Stimulated activated CD4-positive, alpha-beta T cell treated with anti-CD3 and anti-CD28 coated beads, TNF-alpha, amount 100 ng/mL, for 48 hours (primary cell): ENCODE results near the gene CLCN1.
"Not testable (repeated sequence)": the region's sequence is repeated elsewhere in the genome, so short reads cannot be mapped to it uniquely, and the experiment has no call there.

Source experiments
- DNase-seq, 3 donors: peaks; one replicate each; pipeline ENCODE4 v3.0.0-alpha.2; 2020; ENCODE audit warnings: low read depth in 3 of 3

CLCN1 gene

GRCh38 chr7:143384661-143385631, 69.0 kb downstream of the CLCN1 start:
- no peak for DNase-seq

DNA sequence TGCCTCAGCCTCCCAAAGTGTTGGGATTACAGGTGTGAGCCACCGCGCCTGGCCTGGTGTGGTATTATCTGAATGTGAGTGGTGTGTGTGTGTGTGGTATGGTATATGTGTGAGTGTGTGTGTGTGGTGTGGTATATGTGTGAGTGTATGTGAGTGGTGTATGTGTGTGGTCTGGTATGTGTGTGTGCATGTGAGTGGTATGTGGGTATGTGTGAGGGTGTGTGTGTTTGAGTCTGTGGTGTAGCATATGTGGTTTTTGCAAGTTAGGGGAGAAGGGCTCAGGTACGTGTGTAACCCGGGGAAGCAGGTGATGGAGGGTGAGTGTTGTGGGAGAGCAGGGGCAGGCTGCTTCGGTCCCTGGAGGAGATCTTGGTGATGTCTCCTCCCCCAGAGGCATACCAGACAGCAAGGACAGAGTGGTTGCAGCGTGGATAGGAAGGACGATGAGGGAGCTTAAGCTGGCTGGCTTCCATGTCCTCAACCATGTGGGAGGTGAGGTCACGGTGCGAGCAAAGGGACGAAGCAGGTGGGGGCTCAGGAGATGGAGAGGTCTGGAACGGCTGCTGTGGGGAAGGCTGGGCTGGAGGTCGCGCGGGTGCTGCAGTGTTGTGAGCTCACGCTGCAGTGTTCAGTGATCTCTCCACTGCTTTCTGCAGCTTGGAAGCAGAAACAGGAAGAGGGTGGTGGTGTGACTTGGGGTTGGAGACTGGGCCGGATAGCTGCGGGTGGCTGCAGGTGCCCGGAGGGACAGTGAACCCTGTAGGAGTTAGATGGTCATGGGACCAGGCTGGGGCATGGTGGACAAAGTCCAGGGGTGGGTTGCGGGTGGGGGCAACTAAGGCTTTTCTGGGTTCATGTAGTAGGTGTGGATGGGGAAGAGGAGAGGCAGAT, 70.2 kb downstream of the CLCN1 start:
- no peak for DNase-seq

DNA sequence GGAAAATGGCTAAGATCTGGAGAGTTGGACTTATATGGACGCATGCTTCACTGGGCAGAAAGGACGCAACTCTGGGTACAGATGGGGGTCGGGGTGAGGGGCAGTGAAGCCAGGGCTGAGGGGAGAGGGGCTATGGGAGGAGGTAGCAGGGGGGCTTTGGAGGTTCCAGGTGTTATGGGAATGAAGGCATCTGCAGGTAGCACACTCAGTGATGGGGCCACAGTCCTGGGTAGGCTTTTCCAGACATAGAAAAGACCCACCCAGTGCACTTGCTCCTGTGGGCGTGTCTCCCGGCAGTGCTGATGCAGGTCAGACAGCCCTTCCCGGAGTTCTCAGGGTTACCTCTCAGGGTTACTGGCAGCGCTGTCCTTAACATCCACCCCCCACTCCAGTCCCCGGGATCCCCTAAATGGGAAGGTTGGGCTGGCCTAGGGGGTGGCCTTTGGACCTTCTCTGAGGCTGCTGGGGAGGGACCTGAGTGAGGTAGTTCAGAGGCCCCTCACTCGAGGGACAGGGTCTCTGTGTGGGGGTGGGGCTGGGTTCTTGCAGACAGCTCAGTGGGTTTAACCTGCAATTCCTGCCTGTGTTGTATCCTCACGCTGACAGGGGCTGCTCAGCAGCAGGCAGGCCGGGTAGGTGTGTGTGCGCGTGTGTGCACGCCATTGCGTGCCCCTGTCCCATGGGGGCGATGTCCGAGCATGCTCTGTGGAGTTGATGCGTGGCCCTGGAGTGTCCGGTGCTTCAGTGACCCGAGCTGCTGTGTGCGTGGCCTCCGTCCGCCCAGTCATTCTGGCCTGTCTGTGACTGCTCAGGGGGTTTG, 71.5 kb downstream of the CLCN1 start:
- no peak for DNase-seq

GRCh38 chr7:143388051-143388450, 72.1 kb downstream of the CLCN1 start:
- no peak for DNase-seq

DNA sequence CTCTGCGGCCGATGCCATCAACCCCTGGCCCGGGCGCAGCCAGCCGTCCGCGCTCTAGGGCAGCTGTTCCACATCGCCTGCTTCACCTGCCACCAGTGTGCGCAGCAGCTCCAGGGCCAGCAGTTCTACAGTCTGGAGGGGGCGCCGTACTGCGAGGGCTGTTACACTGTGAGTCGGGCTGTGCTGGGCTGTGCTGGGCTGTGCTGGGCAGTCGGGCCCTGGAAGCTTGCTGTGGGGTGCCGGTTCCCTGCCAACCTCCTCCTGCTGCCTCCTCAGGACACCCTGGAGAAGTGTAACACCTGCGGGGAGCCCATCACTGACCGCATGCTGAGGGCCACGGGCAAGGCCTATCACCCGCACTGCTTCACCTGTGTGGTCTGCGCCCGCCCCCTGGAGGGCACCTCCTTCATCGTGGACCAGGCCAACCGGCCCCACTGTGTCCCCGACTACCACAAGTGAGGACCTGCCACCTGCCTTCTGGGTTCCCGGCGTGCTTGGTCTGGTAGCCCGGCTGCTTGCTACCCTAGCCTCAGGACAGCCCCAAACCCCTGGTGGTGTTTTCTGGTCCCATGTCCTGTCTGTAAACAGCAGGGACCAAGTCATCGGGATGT, 72.7 kb downstream of the CLCN1 start:
- no peak for DNase-seq

- DNase-seq, result no peak
Observed at GRCh38 chr7:143389316-143390103, 73.6 kb downstream of the CLCN1 start.

GRCh38 chr7:143390104-143390772, 74.3 kb downstream of the CLCN1 start:
- no peak for DNase-seq

GRCh38 chr7:143390773-143391317, 74.9 kb downstream of the CLCN1 start:
- no peak for DNase-seq

DNA sequence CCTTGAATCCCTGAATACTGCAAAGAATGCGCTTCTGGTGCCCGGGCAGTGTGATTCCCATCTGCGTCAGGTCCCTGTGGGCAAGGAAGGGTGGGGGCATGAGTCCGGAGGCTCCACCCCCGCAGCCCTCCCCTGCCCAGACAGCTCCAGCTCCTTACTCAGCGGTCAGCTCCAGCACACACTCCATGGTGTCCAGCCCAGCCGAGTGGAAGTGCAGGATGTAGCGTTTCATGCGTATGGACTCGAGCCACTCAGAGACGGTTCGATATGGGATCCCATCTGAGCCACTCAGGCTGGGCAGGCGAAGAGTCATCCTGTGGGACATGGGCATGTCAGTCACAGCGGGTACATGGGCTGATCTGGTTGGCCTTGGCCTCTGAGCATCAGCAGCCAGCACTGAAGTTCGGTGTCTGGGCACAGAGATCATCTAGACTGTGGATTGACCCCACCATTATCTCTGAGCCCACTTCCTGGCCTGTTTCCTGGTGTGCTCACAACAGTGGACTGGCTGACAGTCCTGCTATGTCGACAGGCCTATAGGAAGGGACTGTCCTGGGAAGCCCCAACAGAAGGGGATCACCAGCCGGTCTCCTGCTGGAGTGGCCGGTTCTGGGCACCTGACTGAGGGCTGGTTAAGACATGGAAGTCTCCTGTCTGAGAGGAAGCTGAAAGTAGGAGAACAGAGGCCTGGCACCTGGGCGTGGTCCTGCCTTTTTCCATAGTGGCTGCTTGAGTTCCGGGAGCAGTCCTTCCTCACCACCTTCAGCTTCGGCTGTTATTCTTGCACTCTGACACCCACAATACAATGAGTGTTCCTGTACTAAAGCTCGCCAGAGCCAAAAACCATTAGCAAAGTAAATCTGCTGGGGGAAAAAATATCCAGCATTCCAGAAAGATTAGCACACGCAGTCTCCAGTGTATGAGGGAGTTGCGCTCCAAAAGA, 75.8 kb downstream of the CLCN1 start:
- no peak for DNase-seq

DNA sequence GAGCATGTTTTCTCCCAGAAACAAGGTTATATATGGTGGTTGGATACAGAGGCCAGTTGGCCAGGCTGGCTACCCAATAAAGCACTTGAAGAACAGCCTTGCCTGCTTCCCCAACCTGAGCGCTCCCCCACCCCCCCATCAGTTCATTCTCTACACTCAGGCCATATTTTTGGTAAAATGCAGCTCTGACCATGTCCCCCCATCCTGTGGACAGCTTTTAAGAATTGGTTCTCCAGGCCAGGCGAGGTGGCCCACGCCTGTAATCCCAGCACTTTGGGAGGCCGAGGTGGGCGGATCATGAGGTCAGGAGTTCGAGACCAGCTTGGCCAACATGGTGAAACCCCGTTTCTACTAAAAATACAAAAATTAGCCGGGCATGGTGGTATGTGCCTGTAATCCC, 76.5 kb downstream of the CLCN1 start:
- not testable (repeated sequence) for DNase-seq

DNA sequence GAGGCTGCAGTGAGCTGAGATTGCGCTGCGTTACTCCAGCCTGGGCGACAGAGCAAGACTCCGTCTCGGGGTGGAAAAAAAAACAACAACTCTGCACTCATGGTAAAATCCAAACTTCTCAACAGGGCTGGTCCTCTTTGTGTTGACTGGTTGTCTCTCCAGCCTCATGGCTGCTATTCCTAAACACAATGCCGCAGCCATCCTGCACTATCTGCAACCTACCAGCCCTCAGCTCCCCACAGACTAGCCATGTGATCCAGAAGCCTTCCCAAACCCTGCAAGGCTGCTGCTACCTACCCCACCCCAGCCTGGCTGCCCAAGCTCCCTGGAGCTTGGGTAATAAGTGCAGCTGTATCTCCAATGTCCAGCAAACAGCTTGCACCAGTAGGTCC, 77.0 kb downstream of the CLCN1 start:
- no peak for DNase-seq

GRCh38 chr7:143393267-143394041, 77.5 kb downstream of the CLCN1 start:
- no peak for DNase-seq

DNA sequence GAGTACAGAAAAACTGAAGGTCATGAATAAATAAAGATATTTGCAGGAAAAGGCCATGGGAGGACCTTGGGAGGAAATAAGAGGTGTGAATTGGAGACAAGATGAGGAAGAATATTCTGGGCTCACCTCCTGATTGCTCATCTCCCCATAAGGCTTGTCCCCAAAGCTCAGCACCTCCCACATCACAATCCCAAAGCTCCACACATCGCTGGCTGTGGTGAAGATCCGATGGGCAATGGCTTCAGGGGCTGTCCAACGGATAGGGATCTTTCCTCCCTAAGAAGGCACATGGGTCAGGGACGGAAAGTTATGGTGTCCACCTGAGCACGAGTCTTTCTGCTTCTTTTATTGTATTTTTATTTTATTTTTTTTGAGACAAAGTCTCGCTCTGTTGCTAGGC, 78.2 kb downstream of the CLCN1 start:
- no peak for DNase-seq

DNA sequence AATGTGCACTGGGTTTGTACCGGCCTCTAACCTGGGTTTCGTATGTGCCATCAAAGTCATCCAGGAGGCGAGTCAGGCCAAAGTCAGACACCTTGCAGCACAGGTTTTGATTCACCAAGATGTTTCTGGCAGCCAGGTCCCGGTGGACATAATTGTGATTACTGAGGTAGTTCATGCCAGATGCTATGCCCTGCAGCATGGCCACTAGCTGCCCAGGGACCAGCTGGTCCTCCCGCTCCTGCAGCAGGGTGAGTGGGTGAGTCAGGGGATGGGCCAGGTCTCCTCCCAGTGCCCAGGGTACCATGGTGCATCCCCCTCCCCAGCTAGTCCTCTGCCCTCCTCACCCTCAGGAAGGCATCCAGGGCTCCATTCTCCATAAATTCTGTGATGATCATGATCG, 78.9 kb downstream of the CLCN1 start:
- no peak for DNase-seq

GRCh38 chr7:143395187-143396149, 79.6 kb downstream of the CLCN1 start:
- no peak for DNase-seq

- DNase-seq, result no peak
Observed at GRCh38 chr7:143396182-143396581, 80.3 kb downstream of the CLCN1 start.
